Rectal smooth muscle tissue (tissue), 1 donor: ENCODE data around the gene TSLP.

Source experiments
- H3K27ac ChIP-seq: one replicate; pipeline ENCODE4 v1.7.0; 2013; ENCODE audit warnings: low read depth, low read length, inconsistent platforms
- H3K27me3 ChIP-seq: one replicate; pipeline ENCODE4 v1.7.0; 2013; ENCODE audit warnings: low read length; ENCODE audit not compliant: control insufficient read depth, insufficient read depth
- H3K36me3 ChIP-seq: one replicate; pipeline ENCODE4 v1.7.0; 2013; ENCODE audit warnings: low read length; ENCODE audit not compliant: control insufficient read depth, insufficient read depth
- H3K4me1 ChIP-seq: one replicate; pipeline ENCODE4 v1.7.0; 2013; ENCODE audit warnings: low read length; ENCODE audit not compliant: control insufficient read depth, insufficient read depth
- H3K4me3 ChIP-seq: one replicate; pipeline ENCODE4 v1.7.0; 2013; ENCODE audit warnings: low read length
- H3K9ac ChIP-seq: one replicate; pipeline ENCODE4 v1.7.0; 2013; ENCODE audit warnings: low read length

Gene TSLP

DNA sequence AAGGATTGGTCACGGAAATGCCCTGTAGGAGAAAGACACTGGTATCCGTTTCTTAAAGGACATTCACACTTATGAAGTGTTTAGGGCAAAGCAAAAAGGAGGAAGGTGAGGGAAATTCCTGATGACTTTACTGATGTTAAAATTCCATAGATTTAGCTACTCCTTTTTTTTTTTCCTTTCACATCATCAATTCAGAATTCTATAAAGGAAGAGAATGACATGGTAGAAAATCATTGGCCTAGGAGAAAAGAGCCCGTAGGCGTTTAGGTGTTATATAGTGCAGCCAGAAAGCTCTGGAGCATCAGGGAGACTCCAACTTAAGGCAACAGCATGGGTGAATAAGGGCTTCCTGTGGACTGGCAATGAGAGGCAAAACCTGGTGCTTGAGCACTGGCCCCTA is at the start of gene TSLP:
TSS of gene TSLP (plus strand) at position 301 of the 400 bp plus-strand sequence. CDS start 178 bp downstream, outside the sequence.
- Histone ChIP-seq H3K4me3 (peak within 1 kb of the TSS; percentile 21), H3K9ac (no peak within 1 kb of the TSS), H3K36me3 (no peaks in the 10 kb centered on the region), H3K27me3 (peaks cover 2% of the 10 kb centered on the region), H3K27ac (no peak within 1 kb of the TSS), H3K4me1 (no peaks in the 10 kb centered on the region)

DNA sequence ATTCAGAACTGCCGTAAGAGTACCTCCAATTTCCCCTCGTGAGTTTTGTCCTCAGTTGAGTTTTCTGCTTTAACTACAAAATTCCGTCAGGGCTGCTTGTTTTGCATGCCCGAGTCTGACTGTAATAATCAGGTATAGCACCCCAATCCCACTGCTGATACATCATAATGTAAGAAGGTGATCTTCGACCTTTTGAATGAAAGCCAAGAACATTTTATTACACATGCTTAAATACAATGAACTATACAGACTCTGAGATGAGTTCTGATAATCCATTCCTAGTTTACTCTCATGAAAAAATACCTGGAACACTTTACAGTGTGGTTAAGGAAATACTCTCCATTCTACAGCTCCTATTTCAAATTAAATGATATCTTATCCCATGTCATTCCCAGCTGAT is 49.2 kb upstream of the TSLP start:
- Histone ChIP-seq H3K27me3 (no peaks in the 10 kb centered on the region), H3K4me1 (no peaks in the 10 kb centered on the region), H3K27ac (no peak overlapping the region), H3K4me3 (no peak overlapping the region), H3K9ac (no peak overlapping the region), H3K36me3 (no peaks in the 10 kb centered on the region)

DNA sequence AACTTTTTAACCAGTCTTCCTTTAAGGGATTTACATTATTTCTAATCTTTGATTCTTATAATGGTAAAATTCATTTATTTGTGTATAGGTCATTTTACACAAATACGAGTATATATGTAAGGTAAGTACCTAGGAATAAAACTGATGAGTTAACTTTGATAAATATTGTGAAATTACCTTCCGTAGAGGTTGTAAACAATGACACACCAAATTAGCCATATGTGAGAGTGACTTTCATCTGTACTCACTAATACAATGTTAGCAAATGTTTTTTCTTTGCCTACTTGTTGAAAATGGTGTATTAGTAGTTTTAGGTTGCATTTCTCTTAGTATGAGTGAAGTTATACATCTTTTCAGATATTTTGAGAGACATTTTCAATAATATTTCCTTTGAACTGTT is 42.6 kb upstream of the TSLP start:
- Histone ChIP-seq H3K4me3 (no peak overlapping the region), H3K27ac (no peak overlapping the region), H3K9ac (no peak overlapping the region), H3K36me3 (no peaks in the 10 kb centered on the region), H3K4me1 (no peaks in the 10 kb centered on the region), H3K27me3 (no peaks in the 10 kb centered on the region)

DNA sequence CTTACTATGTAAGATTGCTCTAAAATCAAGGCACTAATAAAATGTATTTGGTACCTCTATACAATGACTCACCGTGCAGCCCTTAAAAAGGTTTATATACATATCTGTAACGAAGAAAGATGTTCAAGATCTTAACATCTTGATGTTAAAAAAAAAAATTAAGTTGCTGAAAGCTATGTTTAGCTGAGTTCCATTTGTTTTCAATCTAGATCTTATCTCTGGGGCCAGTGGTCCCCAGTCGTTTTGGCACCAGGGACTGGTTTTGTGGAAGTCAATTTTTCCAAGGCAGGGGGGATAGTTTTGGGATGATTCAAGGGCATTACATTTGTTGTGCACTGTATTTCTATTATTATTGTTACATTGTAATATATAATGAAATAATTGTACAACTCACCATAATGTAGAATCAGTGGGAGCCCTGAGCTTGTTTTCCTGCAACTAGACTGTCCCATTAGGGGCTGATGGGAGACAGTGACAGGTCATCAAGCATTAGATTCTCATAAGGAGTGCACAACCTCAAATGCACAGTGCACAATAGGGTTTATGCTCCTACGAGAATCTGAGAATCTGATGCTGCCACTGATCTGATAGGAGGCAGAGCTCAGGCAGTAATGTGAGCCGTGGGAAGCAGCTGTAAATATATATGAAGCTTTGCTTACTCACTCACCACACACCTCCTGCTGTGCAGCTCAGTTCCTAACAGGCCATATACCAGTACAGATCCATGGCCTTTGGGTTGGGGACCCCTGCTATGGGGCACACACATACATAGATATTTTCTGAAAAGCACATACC is 27.6 kb upstream of the TSLP start:
- Histone ChIP-seq H3K36me3 (no peaks in the 10 kb centered on the region), H3K27me3 (no peaks in the 10 kb centered on the region), H3K4me1 (no peaks in the 10 kb centered on the region), H3K9ac (no peak overlapping the region), H3K4me3 (no peak overlapping the region), H3K27ac (no peak overlapping the region)

DNA sequence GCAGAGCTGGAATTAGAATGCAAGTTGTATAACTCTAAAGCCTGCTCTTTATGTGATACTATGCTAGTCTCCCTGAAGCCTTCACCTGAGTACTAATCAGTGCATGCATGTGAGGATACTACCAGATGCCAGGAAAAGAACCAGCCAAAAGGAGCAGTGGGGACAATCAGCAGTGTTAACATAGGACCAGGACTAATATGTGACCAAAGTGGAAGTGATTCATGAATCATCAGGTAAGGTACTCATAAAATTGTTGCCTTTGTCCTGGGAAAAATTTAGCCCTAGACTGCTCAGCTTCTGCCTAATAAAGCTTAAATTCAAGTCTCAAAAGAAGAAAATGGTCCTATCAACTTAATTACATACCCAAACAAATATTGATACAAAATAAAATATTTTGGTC is 13.4 kb upstream of the TSLP start:
- H3K27me3 ChIP-seq = no peaks in the 10 kb centered on the region
- no peak overlapping the region for H3K4me3 ChIP-seq
- no peak overlapping the region for H3K9ac ChIP-seq
- no peaks in the 10 kb centered on the region for H3K4me1 ChIP-seq
- no peak overlapping the region for H3K27ac ChIP-seq
- no peaks in the 10 kb centered on the region for H3K36me3 ChIP-seq

DNA sequence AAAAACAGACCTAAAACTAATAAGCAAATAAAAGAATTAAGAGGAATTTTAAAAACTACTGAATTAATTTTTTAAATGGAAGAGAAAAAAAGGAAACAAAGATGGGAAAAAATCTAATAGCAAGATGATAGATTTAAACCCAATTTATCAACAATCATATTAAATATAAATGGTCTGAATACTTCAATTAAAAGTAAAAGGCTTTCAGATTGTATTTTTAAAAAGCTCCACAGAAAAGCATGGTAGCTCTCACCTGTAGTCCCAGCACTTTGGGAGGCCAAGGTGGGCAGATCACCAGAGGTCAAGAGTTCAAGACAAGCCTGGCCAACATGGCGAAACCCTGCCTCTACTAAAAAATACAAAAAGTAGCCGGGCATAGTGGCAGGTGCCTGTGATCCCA is 11.3 kb upstream of the TSLP start:
- Histone ChIP-seq H3K27ac (no peak overlapping the region), H3K27me3 (no peaks in the 10 kb centered on the region), H3K9ac (no peak overlapping the region), H3K36me3 (no peaks in the 10 kb centered on the region), H3K4me1 (no peaks in the 10 kb centered on the region), H3K4me3 (no peak overlapping the region)

DNA sequence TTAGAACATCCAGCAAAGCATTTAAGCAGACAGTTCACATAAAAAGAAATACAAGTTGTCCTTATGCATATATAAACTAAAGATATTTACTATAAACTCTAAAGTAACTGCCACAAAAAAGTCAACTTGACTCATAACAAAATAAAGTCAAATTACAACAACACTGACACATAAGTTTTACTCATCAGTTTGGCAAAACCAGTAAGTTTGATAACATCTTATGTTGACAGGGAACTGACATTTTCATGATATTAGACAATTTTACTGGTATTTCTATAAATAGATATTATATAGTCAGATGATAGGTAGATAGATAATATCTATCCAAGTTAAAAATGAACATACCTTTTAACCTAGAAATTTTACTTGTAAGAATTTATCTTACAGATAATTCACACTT is 9.9 kb upstream of the TSLP start:
- no peaks in the 10 kb centered on the region for H3K4me1 ChIP-seq
- no peak overlapping the region for H3K9ac ChIP-seq
- no peak overlapping the region for H3K4me3 ChIP-seq
- H3K36me3 ChIP-seq = no peaks in the 10 kb centered on the region
- no peak overlapping the region for H3K27ac ChIP-seq
- no peaks in the 10 kb centered on the region for H3K27me3 ChIP-seq

DNA sequence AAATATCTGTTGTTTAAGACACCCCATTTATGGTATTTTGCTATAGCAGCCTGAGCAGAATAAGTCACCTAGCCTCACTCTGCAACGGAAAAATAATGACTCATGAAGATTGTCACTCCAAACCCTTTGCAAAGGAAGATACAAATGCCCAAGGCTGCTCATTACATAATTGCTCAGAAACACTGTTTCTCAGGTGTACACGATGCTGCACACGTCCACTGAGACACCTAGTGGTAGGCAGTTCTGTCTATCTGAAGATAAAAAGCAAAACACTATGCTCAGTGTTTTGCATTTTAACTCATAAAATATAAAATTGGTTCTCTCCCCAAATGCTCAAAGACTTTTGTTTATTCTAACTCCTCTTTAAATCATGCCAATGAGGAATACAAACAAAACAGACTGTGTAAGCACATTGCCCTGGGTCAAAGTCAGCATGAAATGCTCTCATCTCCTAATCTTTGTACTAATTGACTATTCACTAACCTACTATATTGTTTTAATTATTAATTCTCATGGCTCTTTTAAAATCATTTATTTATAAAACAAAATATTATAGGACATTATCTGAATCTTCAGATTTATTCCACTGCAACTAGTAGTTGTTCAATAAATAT is 7.7 kb upstream of the TSLP start:
- H3K9ac ChIP-seq = no peak overlapping the region
- H3K27ac ChIP-seq = no peak overlapping the region
- H3K4me3 ChIP-seq = no peak overlapping the region
- H3K4me1 ChIP-seq = no peaks in the 10 kb centered on the region
- no peaks in the 10 kb centered on the region for H3K36me3 ChIP-seq
- H3K27me3 ChIP-seq = no peaks in the 10 kb centered on the region

DNA sequence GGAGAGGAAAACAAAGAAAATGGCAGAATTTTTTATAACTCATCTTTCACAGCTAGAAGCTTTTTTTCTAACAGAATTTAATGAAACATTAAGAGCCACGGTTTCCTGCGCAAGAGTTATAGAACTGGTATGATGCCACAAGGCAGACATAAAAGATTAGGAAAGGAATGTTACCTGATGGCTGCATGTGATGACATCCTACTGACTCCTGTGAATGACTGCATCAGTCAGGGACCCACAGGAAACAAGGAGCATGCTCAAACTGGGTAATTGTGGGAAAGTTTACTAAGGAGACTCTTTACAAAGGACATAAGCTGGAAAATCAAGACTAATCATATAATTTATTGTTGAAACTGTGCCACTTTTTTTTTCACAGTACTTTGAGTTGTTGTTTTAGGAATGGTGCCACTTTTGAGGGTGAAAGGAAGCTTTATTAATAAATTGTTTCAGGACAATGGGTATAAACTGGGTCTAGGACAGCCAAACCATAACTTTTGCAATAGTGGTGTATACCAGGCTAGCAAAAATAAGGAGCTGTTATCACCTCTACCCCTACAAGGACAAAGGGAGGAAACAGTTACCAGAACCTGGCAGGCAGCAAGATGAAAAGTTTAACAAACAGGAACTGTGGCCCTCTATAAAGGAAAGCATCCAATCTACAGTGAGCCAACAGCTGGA is 5.1 kb upstream of the TSLP start:
- no peaks in the 10 kb centered on the region for H3K36me3 ChIP-seq
- H3K4me1 ChIP-seq = no peaks in the 10 kb centered on the region
- H3K9ac ChIP-seq = no peak overlapping the region
- no peaks in the 10 kb centered on the region for H3K27me3 ChIP-seq
- H3K4me3 ChIP-seq = no peak overlapping the region
- H3K27ac ChIP-seq = no peak overlapping the region

DNA sequence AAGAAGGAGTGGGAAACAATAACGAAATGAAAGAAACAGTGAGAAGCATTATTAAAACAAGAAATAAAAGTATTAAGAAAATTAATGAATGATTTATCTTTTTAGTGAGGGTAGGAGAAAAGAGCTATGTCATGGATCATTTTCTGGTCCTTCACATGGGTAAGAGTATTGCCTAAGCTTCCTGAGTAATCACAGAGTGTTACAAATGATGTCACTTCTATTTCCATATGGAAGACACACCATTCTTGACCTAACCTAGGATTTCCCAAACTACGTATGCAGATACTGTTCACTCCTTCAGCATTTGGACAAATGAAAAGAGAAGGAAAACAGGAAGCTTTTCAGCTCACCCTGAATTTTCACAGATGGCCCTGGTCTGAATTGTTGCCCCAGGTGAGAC is 3.3 kb upstream of the TSLP start:
- H3K4me1 ChIP-seq = no peaks in the 10 kb centered on the region
- no peaks in the 10 kb centered on the region for H3K36me3 ChIP-seq
- no peak overlapping the region for H3K27ac ChIP-seq
- peaks cover 2% of the 10 kb centered on the region for H3K27me3 ChIP-seq
- H3K9ac ChIP-seq = no peak overlapping the region
- no peak overlapping the region for H3K4me3 ChIP-seq

DNA sequence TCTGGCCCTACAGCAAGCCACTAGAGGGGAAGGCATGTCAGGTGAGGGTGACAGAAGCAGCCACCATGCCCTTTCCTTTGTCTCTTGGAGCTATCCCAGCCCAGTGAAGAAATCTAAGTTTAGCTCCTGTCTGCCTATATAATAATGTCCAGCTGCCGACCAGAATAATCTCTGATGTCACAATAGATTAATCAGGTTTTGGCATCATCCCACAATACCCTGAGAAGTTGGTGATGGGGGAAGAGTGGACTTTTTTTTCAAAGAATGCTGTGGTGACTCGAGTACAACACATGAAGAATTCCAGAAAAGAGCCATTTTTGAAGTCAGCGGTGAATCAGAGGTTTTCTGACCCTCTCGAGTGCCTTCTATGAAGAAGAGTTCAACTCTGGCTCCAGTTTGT is 1.7 kb upstream of the TSLP start:
- Histone ChIP-seq H3K27ac (no peak overlapping the region), H3K4me1 (no peaks in the 10 kb centered on the region), H3K27me3 (peaks cover 2% of the 10 kb centered on the region), H3K4me3 (no peak overlapping the region), H3K9ac (no peak overlapping the region), H3K36me3 (no peaks in the 10 kb centered on the region)

DNA sequence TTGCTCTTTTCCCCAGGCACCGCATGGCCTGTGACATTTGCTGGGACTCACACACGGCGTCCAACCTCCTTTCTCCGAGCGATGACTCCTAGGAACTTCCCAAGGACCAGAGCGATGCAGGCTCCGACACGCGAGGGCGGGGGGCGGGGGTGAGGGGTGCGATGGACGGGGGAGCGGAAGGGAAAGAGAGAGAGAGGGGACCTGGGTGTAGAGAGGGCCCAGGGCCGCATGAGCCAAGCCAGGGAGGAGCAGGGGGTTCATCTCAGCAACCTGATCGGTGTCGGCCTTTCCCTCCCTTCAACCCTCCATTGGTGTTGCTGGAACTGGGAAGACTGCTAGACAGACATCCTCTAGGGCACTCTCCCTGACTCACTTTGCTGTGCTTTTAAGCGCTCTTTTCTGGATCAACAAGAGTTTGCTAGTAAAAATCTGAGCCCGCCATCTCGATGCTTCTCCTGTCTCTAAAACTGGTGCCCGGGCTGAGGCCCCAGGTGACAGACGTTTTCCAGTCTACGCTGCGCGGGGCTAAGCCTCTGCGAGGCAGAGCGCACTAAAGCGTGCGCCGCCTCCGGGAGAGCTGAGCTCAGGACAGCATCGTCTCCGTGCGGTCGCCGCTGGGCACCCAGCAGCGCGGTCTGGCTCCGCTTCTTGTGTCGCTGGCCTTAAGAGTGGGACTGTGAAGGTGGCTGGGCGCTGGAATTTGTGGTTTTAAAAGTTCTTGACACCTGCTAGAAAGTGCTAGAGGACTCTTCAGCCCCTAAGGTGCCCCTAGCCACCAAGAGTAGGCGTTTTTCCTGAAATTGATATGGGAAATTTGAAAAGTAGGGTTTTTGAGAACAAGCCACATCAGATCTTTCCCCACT is 1.0 kb upstream of the TSLP start:
- Histone ChIP-seq H3K36me3 (no peaks in the 10 kb centered on the region), H3K4me3 (peak overlapping the region; percentile 21), H3K9ac (no peak overlapping the region), H3K27me3 (peaks cover 2% of the 10 kb centered on the region), H3K27ac (no peak overlapping the region), H3K4me1 (no peaks in the 10 kb centered on the region)
